Stimulated activated CD4-positive, alpha-beta T cell treated with anti-CD3 and anti-CD28 coated beads, Interleukin-2, amount 100 ng/mL, for 48 hours (primary cell): ENCODE results near the gene POLR2J.
"Not testable (repeated sequence)": the region's sequence is repeated elsewhere in the genome, so short reads cannot be mapped to it uniquely, and the experiment has no call there.

ENCODE experiments used
- DNase-seq, 2 donors: peaks; one replicate each; pipeline ENCODE4 v3.0.0-alpha.2; 2020

POLR2J gene

DNA sequence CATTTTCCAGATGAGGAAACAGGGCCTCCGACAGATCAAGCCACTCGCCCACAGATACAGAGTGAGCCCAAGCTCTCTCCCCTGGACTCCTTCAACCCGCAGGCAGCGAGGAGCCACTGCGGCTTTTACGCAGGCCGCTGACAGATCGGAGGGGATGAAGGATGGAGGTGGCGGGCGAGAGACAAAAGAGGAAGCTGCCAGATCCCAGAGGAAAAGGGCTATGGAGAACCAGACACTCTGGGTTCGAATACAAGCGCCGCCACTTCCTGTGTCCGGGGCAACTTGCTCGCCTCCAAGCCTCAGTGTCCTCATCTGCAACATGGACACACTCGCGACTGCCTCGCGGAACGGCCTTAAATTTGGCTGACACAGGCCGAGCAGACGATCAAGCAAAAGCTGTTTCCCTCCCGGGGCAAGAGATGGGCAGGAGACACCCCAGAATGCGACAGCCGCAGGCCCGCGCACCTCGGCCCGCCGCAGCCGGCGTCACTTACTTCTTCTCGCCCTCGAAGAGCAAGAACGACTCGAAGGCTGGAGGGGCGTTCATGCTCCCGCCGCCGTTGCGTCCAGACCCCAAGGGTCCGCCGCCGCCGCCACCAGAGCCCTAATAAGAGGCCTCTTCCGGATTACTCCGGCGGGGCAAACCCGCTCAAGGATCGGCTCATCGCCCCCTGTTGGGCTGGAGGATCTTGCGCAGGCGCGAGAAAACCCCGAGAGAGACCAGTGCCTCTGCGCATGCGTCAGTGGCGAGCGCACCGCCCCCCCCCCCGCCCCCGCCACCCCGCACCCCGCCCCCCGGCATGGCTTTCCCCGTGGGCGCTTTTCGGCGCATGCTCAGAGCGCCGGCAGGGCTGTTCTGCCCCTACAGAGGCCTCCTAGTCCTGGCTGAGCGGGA, at the start of gene POLR2J:
Gene POLR2J, minus strand, starts transcription at position 609 of the 895 bp plus-strand sequence. Its CDS starts 62 bp downstream, at position 547.
- peak; percentile 84 to 99 for DNase-seq

- not testable (repeated sequence) for DNase-seq
Observed at GRCh38 chr7:102527822-102528793, 49.4 kb upstream of the POLR2J start.

DNA sequence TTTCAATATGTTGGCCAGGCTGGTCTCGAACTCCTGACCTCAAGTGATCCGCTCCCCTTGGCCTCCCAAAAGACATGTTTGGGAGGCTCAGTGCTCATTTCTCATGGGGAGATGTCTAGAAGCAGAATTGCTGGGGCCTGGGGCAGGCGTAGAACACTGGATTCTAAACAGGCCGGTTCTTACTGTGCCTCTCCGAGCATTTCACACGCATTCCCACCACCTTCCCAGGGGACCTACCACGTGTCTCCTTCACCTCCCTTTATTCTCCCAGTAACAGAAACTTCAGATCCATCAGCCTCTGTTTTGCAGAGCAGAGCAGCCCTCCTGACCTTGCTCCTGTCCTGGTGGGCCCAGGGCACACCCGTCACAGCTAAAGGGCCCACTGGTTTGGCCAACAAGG, 48.5 kb upstream of the POLR2J start:
- DNase-seq, result not testable (repeated sequence)

DNA sequence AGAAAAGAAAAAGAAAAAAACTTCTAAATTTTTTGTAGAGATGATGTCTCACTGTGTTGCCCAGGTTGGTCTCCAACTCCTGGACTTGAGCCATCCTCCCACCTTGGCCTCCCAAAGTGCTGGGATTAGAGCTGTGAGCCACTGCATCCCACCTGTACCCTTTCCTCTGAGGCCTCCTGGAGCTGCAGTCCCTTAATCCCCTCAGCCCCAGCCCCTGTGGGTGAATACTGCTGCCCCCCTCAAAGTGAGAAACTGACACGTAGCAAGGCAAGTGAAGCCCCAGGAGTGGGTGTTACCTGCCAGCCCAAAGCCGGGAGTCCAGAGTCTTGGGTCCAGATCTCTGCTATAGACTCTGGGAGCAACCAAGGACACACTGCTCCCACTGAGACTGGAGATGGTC, 46.1 kb upstream of the POLR2J start:
- DNase-seq, result not testable (repeated sequence)

GRCh38 chr7:102520797-102521196, 42.1 kb upstream of the POLR2J start:
- not testable (repeated sequence) for DNase-seq

DNA sequence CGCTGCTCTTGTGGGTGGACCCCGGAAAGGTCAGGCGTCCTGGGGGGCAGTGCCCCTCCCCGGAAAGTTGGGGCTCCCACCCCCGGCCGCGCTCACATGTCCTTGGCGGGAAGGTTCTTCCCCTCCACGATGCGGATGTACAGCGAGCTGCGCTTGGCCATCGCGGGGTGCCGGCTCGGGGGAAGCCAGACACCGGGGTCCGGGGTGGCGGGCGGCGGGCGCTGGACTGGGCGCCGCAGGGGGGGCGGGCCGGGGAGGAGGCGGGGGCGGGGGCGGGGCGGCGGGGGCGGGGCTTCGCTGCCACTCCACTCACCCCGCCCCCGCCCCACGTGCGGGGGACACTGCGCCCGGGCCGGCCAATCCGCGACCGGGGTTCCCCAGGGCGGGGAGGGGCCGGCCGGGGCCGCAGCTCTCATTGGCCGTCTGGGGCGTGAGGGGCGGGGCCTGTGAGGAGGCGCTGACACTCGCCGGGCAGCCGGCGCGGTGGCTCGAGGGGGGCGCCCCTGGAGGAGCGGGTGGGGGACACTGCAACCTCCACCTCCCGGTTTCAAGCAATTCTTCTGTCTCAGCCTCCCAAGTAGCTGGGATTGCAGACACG, 38.9 kb upstream of the POLR2J start, which contains the start of gene RASA4B:
Gene RASA4B, minus strand, starts transcription at position 228 of the 598 bp plus-strand sequence. Its CDS starts 67 bp downstream, at position 161.
- DNase-seq, result not testable (repeated sequence)

- DNase-seq, result not testable (repeated sequence)
Observed at GRCh38 chr7:102516951-102517350, 38.2 kb upstream of the POLR2J start.

DNA sequence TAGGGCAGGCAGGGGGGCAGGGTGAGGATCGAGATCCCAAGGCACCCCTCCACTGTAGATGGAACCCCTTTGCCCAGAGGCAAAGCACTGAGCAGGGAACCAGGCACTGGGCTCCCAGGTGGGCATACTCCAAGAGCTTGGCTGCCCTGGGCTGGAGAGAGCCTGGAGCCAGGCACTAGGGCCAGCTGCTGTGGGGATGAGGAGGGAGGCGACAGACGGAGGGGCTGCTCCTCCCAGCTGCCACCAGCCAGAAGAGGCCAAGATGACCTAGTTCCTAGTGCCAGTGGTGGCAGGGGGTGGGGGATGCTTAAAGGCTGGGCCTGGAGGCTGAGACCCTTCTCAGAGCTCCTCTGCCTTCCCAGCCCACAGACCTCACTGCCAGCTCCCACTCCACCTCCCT, 37.2 kb upstream of the POLR2J start:
- not testable (repeated sequence) for DNase-seq

DNA sequence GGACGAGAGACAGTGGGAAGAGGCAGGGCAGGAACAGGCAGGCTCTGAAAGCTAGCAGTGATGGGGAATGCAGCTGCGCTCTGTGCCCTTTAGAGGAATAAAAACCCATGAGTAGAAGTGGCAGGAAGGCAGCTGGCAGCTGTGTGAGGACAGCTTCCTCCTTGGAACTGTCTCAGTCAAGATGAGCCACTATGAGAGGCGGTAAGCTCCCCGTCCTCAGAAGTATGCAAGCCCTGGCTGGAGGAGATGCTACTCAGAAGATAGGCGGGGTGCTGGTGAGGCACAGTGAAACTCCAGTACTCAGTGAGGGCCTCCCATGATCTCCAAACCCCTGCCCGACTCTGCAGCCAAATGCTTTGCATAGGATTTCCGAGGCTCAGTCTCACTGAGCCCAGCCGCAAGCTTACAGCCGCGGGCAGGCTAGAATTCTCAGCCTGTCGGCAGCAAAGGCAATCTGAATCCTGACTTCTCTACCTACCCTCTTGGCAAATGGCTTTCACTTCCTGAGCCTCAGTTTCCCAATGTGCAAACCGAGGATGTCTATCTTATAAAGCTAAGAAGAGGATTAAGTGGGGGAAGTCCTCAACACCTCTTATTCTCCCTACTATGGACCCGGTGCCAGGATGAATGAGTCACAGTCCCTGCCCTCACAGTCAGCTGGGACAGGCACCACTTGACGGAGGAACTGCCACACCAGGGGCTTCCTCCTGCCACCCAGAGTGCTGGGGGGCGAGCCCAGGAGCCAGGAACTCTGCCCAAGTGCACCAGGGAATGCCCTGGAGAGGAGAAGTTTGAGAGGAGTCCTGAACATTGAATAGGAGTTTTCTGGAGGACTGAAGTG, 36.4 kb upstream of the POLR2J start:
- DNase-seq, result not testable (repeated sequence)

- not testable (repeated sequence) for DNase-seq
Observed at GRCh38 chr7:102512642-102513221, 34.0 kb upstream of the POLR2J start.

DNA sequence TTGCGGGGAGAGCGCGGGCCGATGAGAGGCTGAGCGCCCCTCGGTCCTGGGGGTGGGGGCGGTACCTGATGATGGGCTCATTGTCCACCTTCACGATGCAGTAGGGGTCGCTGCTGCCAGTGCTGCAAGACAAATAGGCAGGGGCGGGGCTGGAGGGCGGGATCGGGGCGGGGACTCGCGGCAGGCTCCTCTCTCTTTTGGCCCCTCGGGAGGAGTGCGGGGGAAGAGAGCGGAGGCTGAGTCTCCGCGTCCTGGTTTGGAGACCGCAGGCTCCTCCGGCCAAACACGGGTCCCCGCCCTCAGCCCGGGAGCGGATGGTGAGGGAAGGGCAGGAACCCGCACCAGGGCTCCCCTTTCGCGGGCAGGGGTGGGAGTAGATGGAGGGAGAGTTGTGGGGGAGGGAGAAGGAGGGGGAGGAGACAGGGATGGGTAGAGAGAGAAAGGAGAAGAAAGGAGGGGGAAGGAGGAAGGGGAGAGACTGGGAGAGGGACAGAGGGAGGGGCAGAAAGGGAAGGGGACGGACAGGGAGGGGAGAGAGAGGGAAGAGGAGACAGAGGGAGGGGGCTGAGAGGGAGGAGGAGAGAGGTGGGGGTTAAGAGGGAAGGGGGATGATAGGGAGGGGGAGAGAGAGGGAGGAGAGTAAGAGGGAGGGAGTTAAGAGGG, 33.3 kb upstream of the POLR2J start:
- DNase-seq, result not testable (repeated sequence)

- not testable (repeated sequence) for DNase-seq
Observed at GRCh38 chr7:102510575-102510974, 31.9 kb upstream of the POLR2J start.

- DNase-seq, result not testable (repeated sequence)
Observed at GRCh38 chr7:102507410-102508088, 28.8 kb upstream of the POLR2J start.

GRCh38 chr7:102505298-102506185, 26.8 kb upstream of the POLR2J start:
- DNase-seq, result not testable (repeated sequence)

- DNase-seq, result not testable (repeated sequence)
Observed at GRCh38 chr7:102503141-102503540, 24.4 kb upstream of the POLR2J start.

- not testable (repeated sequence) for DNase-seq
Observed at GRCh38 chr7:102498321-102498720, 19.6 kb upstream of the POLR2J start.

GRCh38 chr7:102497308-102497707, 18.6 kb upstream of the POLR2J start:
- DNase-seq, result not testable (repeated sequence)

GRCh38 chr7:102496861-102497260, 18.1 kb upstream of the POLR2J start:
- DNase-seq, result not testable (repeated sequence)
